ENCODE measurements around the gene ANXA11. TPM values are rescaled to one million over a fixed set of nuclear protein-coding genes. Genes with fewer than 3 reads are reported as not detected.

ANXA11 gene
- total RNA-seq, 2 donors from 2014 or later: 104 to 134 TPM

- peaks cover 21% of the 10 kb centered on the region for H3K36me3 ChIP-seq (ENCODE audit: control insufficient read depth, insufficient read depth, low read length)
- TF ChIP-seq, protein P1, sequence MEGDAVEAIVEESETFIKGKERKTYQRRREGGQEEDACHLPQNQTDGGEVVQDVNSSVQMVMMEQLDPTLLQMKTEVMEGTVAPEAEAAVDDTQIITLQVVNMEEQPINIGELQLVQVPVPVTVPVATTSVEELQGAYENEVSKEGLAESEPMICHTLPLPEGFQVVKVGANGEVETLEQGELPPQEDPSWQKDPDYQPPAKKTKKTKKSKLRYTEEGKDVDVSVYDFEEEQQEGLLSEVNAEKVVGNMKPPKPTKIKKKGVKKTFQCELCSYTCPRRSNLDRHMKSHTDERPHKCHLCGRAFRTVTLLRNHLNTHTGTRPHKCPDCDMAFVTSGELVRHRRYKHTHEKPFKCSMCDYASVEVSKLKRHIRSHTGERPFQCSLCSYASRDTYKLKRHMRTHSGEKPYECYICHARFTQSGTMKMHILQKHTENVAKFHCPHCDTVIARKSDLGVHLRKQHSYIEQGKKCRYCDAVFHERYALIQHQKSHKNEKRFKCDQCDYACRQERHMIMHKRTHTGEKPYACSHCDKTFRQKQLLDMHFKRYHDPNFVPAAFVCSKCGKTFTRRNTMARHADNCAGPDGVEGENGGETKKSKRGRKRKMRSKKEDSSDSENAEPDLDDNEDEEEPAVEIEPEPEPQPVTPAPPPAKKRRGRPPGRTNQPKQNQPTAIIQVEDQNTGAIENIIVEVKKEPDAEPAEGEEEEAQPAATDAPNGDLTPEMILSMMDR (conservative IDR thresholded peaks at IDR 0.05): no peak
- H3K4me1 ChIP-seq (ENCODE audit: control insufficient read depth, insufficient read depth, low read length): no peaks in the 10 kb centered on the region
- no peak overlapping the region for H3K4me3 ChIP-seq (ENCODE audit: low read length)
- H3K27ac ChIP-seq (ENCODE audit: low read depth, low read length): no peak overlapping the region
- 84 to 91% methylated on average over 8 to 12 of the region's 12 CpGs for WGBS, 2 experiments (ENCODE audit: insufficient coverage in 1 of 2, insufficient read length in 1 of 2)
- no peak overlapping the region for H3K9ac ChIP-seq (ENCODE audit: extremely low read depth, low read length, poor library complexity, severe bottlenecking)
- Mint-ChIP-seq H3K4me3 (no peak overlapping the region), H3K36me3 (ENCODE audit: low read depth) (no peaks in the 10 kb centered on the region), H3K9me3 (no peaks in the 10 kb centered on the region), H3K27ac (no peak overlapping the region), H3K4me1 (peaks cover 12% of the 10 kb centered on the region), H3K27me3 (ENCODE audit: insufficient read depth) (no peaks in the 10 kb centered on the region)
- no peak for DNase-seq
- no peaks in the 10 kb centered on the region for H3K9me3 ChIP-seq (ENCODE audit: control insufficient read depth, low read length)
- H3K27me3 ChIP-seq (ENCODE audit: control insufficient read depth, insufficient read depth, low read length, poor library complexity, severe bottlenecking): no peaks in the 10 kb centered on the region
Observed at GRCh38 chr10:80177781-80178636, 27.3 kb downstream of the ANXA11 start.

GRCh38 chr10:80176526-80176925, 28.8 kb downstream of the ANXA11 start:
- peaks cover 15% of the 10 kb centered on the region for H3K4me1 Mint-ChIP-seq
- WGBS, 2 experiments (ENCODE audit: insufficient coverage in 1 of 2, insufficient read length in 1 of 2): 76 to 89% methylated on average over 3 to 6 of the region's 6 CpGs
- Histone ChIP-seq H3K9me3 (ENCODE audit: control insufficient read depth, low read length) (no peaks in the 10 kb centered on the region), H3K9ac (ENCODE audit: extremely low read depth, low read length, poor library complexity, severe bottlenecking) (no peak overlapping the region), H3K27ac (ENCODE audit: low read depth, low read length) (no peak overlapping the region), H3K4me3 (ENCODE audit: low read length) (no peak overlapping the region), H3K4me1 (ENCODE audit: control insufficient read depth, insufficient read depth, low read length) (no peaks in the 10 kb centered on the region), H3K36me3 (ENCODE audit: control insufficient read depth, insufficient read depth, low read length) (peaks cover 22% of the 10 kb centered on the region), H3K27me3 (ENCODE audit: control insufficient read depth, insufficient read depth, low read length, poor library complexity, severe bottlenecking) (no peaks in the 10 kb centered on the region)
- no peak overlapping the region for H3K4me3 Mint-ChIP-seq
- H3K27me3 Mint-ChIP-seq (ENCODE audit: insufficient read depth): no peaks in the 10 kb centered on the region
- TF ChIP-seq, protein P1 (conservative IDR thresholded peaks at IDR 0.05): no peak
- no peaks in the 10 kb centered on the region for H3K9me3 Mint-ChIP-seq
- no peak overlapping the region for H3K27ac Mint-ChIP-seq
- H3K36me3 Mint-ChIP-seq (ENCODE audit: low read depth): no peaks in the 10 kb centered on the region
- no peak for DNase-seq

GRCh38 chr10:80174641-80175395, 30.5 kb downstream of the ANXA11 start:
- Mint-ChIP-seq H3K27me3 (ENCODE audit: insufficient read depth) (no peaks in the 10 kb centered on the region), H3K4me1 (peaks cover 18% of the 10 kb centered on the region), H3K9me3 (no peaks in the 10 kb centered on the region), H3K4me3 (no peak overlapping the region), H3K36me3 (ENCODE audit: low read depth) (peaks cover under 1% of the 10 kb centered on the region), H3K27ac (no peak overlapping the region)
- Histone ChIP-seq H3K36me3 (ENCODE audit: control insufficient read depth, insufficient read depth, low read length) (peaks cover 24% of the 10 kb centered on the region), H3K4me3 (ENCODE audit: low read length) (no peak overlapping the region), H3K9me3 (ENCODE audit: control insufficient read depth, low read length) (no peaks in the 10 kb centered on the region), H3K27me3 (ENCODE audit: control insufficient read depth, insufficient read depth, low read length, poor library complexity, severe bottlenecking) (no peaks in the 10 kb centered on the region), H3K4me1 (ENCODE audit: control insufficient read depth, insufficient read depth, low read length) (no peaks in the 10 kb centered on the region), H3K9ac (ENCODE audit: extremely low read depth, low read length, poor library complexity, severe bottlenecking) (no peak overlapping the region), H3K27ac (ENCODE audit: low read depth, low read length) (no peak overlapping the region)
- 95 to 96% methylated on average over 9 to 15 of the region's 15 CpGs for WGBS, 2 experiments (ENCODE audit: insufficient coverage in 1 of 2, insufficient read length in 1 of 2)
- no peak for DNase-seq
- TF ChIP-seq, protein P1 (conservative IDR thresholded peaks at IDR 0.05): no peak

Measured in endodermal cell (in vitro differentiated cells).